HS-27A (cell line): ENCODE measurements around the gene ANTXRL.
"Not testable (repeated sequence)": the region's sequence is repeated elsewhere in the genome, so short reads cannot be mapped to it uniquely, and the experiment has no call there.

Experiments
- DNase-seq: peaks from one replicate; pipeline ENCODE4 v3.0.0-alpha.2; 2012; ENCODE audit warnings: low read depth, missing footprints

The ANTXRL gene

GRCh38 chr10:46254467-46254866, 32.3 kb upstream of the ANTXRL start:
- no peak for DNase-seq

- DNase-seq: not testable (repeated sequence)
These were observed 31.6 kb upstream of the ANTXRL start for GRCh38 chr10:46255210-46255609.

GRCh38 chr10:46255801-46256747, 30.7 kb upstream of the ANTXRL start:
- DNase-seq: no peak

- DNase-seq: no peak
These were observed 29.7 kb upstream of the ANTXRL start for GRCh38 chr10:46257099-46257498.

- not testable (repeated sequence) for DNase-seq
These were observed 23.8 kb upstream of the ANTXRL start for GRCh38 chr10:46262906-46263560.

- DNase-seq: no peak
These were observed 22.9 kb upstream of the ANTXRL start for GRCh38 chr10:46263831-46264268.

GRCh38 chr10:46264336-46264735, 22.5 kb upstream of the ANTXRL start:
- no peak for DNase-seq

GRCh38 chr10:46264737-46265368, 21.9 kb upstream of the ANTXRL start:
- no peak for DNase-seq

- not testable (repeated sequence) for DNase-seq
These were observed 21.1 kb upstream of the ANTXRL start for GRCh38 chr10:46265566-46266305.

- DNase-seq: no peak
These were observed 20.4 kb upstream of the ANTXRL start for GRCh38 chr10:46266306-46266985.

- DNase-seq: no peak
These were observed 19.4 kb upstream of the ANTXRL start for GRCh38 chr10:46267132-46267985.

GRCh38 chr10:46268076-46268881, 18.5 kb upstream of the ANTXRL start:
- no peak for DNase-seq

GRCh38 chr10:46269554-46270053, 17.2 kb upstream of the ANTXRL start:
- DNase-seq: not testable (repeated sequence)

- no peak for DNase-seq
These were observed 16.5 kb upstream of the ANTXRL start for GRCh38 chr10:46270086-46270811.

GRCh38 chr10:46270963-46271530, 15.8 kb upstream of the ANTXRL start:
- DNase-seq: not testable (repeated sequence)

GRCh38 chr10:46271795-46272499, 14.8 kb upstream of the ANTXRL start:
- DNase-seq: not testable (repeated sequence)

- DNase-seq: no peak
These were observed 13.9 kb upstream of the ANTXRL start for GRCh38 chr10:46272863-46273415.
